K562 (cell line): ENCODE measurements around the gene DCAF7. TPM values are rescaled to one million over a fixed set of nuclear protein-coding genes. Genes with fewer than 3 reads are reported as not detected.

Experiments used
- CHD2 ChIP-seq: IDR thresholded peaks from 2 replicates; pipeline ENCODE4 v1.6.1; 2011; ENCODE audit warnings: low read depth, low read length
- CHD4 ChIP-seq: fragments of 200-600 bp; sonication (generic); IDR thresholded peaks from 3 replicates; pipeline ENCODE4 v1.6.1; 2012; ENCODE audit warnings: low read depth, mild to moderate bottlenecking, mixed read lengths, low read length, inconsistent platforms; ENCODE audit not compliant: insufficient read depth, insufficient replicate concordance, poor library complexity, severe bottlenecking
- CREBBP ChIP-seq: IDR thresholded peaks from one replicate; pipeline ENCODE4 v1.6.1; 2012; ENCODE audit warnings: low read depth, mild to moderate bottlenecking, control low read depth, inconsistent platforms, low read length
- KLF10 ChIP-seq: fragments of 250-450 bp; sonication (Bioruptor Pico); IDR thresholded peaks from 2 replicates; pipeline ENCODE4 v1.6.1; 2021; ENCODE audit warnings: matching md5 sums
- RBM22 ChIP-seq: fragments of 200-400 bp; formaldehyde crosslinking; IDR thresholded peaks from 2 replicates; pipeline ENCODE4 v1.6.1; 2018; ENCODE audit warnings: low read length, low read depth; ENCODE audit not compliant: poor library complexity, severe bottlenecking
- TAF7 ChIP-seq: fragments of 450-650 bp; IDR thresholded peaks from 2 replicates; pipeline ENCODE4 v1.6.1; 2016; ENCODE audit warnings: missing genetic modification characterization, missing compliant biosample characterization
- ZKSCAN1 ChIP-seq: fragments of 150-350 bp; IDR thresholded peaks from 2 replicates; pipeline ENCODE4 v1.6.1; 2016; ENCODE audit warnings: low read depth, low read length
- ZNF253 ChIP-seq: fragments of 250-450 bp; sonication (Bioruptor Pico); conservative IDR thresholded peaks from 2 replicates; pipeline ENCODE4 v1.6.1; 2021; ENCODE audit warnings: mild to moderate bottlenecking
- ZNF507 ChIP-seq: conservative IDR thresholded peaks from 2 replicates; pipeline ENCODE4 v1.6.1; 2017; ENCODE audit warnings: missing genetic modification characterization, missing compliant biosample characterization
- ZNF644 ChIP-seq: fragments of 200-800 bp; sonication (Bioruptor generic); IDR thresholded peaks from 2 replicates; pipeline ENCODE4 v1.6.1; 2016; ENCODE audit warnings: low read depth, missing genetic modification characterization, missing compliant biosample characterization
- ZNF77 ChIP-seq: fragments of 250-450 bp; sonication (Bioruptor Pico); IDR thresholded peaks from 2 replicates; pipeline ENCODE4 v1.5.0; 2020
- polyA plus RNA-seq, 8 experiments: library from polyadenylated mRNA; depleted of rRNA in 4 of 8; stranded (reverse) in 5 of 8; unstranded in 3 of 8; fragments of >200 nt; fragmentation: Nextera tagmentation in 2 of 8; fragmentation: Illumina TruSeq in 1 of 8; extraction: Ambion mirVana in 2 of 8; extraction: Trizol in 1 of 8; gene quantifications; 2 replicates each; pipeline versions ENCODE4 v1.2.1 to v1.2.3, GENCODE V29; 2011 to 2014; ENCODE audit warnings: inconsistent platforms in 1 of 8, missing spikeins in 1 of 8
- total RNA-seq, 7 experiments: library from RNA; depleted of rRNA in 6 of 7; stranded (reverse); fragments of >200 nt in 6 of 7; fragmentation: Illumina TruSeq in 2 of 7; extraction: Trizol in 2 of 7; gene quantifications; 2 replicates each; pipeline versions ENCODE4 v1.2.1 to v1.2.3, GENCODE V29; 2011 to 2021; ENCODE audit warnings: low replicate concordance in 1 of 7
- TF ChIP-seq, protein P1 (sequence below): conservative IDR thresholded peaks from 2 replicates; pipeline ENCODE4 v1.6.1; 2011; ENCODE audit warnings: low read depth, mild to moderate bottlenecking, low read length; ENCODE audit not compliant: control insufficient read depth
- TF ChIP-seq, protein P2 (sequence below): fragments of 250-450 bp; sonication (Bioruptor Pico); IDR thresholded peaks from 2 replicates; pipeline ENCODE4 v1.4.0; 2020; ENCODE audit warnings: borderline replicate concordance
- TF ChIP-seq, protein P3 (sequence below): fragments of 250-450 bp; sonication (Bioruptor Pico); IDR thresholded peaks from 2 replicates; pipeline ENCODE4 v1.5.1; 2021; ENCODE audit warnings: mild to moderate bottlenecking
- TF ChIP-seq, protein P4 (sequence below), 2 experiments: fragments of 450-650 bp; IDR thresholded peaks; 2 replicates each; pipeline ENCODE4 v1.6.1; 2018; ENCODE audit warnings: mild to moderate bottlenecking in 2 of 2, low read depth in 1 of 2; ENCODE audit not compliant: partially characterized antibody in 2 of 2
- TF ChIP-seq, protein P5 (sequence below), 3 experiments: fragments of 200-800 bp in 1 of 3; sonication (Bioruptor generic) in 1 of 3; sonication (generic) in 1 of 3; formaldehyde crosslinking in 1 of 3; IDR thresholded peaks; 2 replicates each; pipeline versions ENCODE4 v1.6.1 to v1.8.0; 2016 to 2022; ENCODE audit warnings: mild to moderate bottlenecking in 2 of 3, missing compliant biosample characterization in 2 of 3, missing genetic modification characterization in 2 of 3, missing genetic modification reagents in 1 of 3

The DCAF7 gene
- total and polyA plus RNA-seq, 9 of the 15 experiments (the other 6 are each of a cell fraction or from before 2014, with no cell fraction given): 30.8 to 123 (median 40.2) TPM

DNA sequence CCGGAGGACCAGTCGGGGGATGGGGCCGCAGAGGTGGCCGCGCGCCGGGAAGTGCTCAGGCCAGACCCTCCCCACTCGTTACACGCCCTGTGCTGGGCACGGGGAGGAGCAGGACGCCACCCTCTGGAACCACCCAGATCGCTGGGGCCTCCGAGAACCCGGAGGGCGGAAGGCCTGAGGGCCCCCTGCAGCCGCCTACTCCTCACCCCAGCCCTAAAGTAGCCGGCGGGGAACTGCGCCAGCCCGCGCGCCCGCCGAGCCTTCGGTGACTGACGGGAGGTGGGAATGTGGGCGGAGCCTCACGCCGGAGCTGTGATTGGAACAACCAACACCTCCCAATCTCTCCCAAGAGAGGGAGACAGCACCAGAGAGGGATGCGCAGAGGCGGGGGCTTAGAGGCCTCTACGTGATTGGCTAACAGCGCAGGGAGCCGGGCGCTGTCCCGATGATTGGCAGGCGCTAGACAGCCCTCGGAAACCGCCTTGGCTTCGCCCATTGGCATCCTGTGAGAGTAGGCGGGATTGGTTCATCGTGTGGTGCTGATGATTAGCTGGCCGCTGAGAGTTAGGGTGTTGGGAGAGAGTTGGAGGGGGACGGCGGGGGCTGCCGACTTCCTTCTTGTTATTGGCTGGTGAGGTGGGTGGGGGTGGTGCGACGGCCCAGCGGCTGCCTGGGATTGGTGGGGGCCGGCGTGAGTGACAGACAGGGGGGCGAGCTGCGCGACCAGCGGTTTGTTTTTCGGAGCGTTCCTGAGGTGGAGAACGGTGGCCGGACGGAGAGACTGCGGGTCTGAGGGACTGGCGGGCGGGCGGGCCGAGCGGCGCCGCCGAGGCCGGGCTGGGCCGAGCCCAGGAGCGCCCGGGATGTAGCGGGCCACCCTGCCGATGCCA is 71.7 kb downstream of the DCAF7 start, which contains the start of gene MAP3K3 (continued):
- TF ChIP-seq, protein P1, sequence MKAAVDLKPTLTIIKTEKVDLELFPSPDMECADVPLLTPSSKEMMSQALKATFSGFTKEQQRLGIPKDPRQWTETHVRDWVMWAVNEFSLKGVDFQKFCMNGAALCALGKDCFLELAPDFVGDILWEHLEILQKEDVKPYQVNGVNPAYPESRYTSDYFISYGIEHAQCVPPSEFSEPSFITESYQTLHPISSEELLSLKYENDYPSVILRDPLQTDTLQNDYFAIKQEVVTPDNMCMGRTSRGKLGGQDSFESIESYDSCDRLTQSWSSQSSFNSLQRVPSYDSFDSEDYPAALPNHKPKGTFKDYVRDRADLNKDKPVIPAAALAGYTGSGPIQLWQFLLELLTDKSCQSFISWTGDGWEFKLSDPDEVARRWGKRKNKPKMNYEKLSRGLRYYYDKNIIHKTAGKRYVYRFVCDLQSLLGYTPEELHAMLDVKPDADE: no peak
- TF ChIP-seq, protein P2, sequence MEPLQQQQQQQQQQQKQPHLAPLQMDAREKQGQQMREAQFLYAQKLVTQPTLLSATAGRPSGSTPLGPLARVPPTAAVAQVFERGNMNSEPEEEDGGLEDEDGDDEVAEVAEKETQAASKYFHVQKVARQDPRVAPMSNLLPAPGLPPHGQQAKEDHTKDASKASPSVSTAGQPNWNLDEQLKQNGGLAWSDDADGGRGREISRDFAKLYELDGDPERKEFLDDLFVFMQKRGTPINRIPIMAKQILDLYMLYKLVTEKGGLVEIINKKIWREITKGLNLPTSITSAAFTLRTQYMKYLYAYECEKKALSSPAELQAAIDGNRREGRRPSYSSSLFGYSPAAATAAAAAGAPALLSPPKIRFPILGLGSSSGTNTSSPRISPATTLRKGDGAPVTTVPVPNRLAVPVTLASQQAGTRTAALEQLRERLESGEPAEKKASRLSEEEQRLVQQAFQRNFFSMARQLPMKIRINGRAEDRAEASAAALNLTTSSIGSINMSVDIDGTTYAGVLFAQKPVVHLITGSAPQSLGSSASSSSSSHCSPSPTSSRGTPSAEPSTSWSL (CRISPR knock-in tag): no peak
- no peak for TF ChIP-seq CREBBP
- TF ChIP-seq TAF7 (tag): peak; percentile 61
- TF ChIP-seq ZNF253 (CRISPR knock-in tag): no peak
- no peak for TF ChIP-seq CHD4
- no peak for TF ChIP-seq ZKSCAN1
- TF ChIP-seq KLF10 (CRISPR knock-in tag): no peak
- no peak for TF ChIP-seq ZNF507 (tag)
- TF ChIP-seq ZNF77 (CRISPR knock-in tag): no peak
- TF ChIP-seq CHD2: peak; percentile 76
- TF ChIP-seq, protein P3, sequence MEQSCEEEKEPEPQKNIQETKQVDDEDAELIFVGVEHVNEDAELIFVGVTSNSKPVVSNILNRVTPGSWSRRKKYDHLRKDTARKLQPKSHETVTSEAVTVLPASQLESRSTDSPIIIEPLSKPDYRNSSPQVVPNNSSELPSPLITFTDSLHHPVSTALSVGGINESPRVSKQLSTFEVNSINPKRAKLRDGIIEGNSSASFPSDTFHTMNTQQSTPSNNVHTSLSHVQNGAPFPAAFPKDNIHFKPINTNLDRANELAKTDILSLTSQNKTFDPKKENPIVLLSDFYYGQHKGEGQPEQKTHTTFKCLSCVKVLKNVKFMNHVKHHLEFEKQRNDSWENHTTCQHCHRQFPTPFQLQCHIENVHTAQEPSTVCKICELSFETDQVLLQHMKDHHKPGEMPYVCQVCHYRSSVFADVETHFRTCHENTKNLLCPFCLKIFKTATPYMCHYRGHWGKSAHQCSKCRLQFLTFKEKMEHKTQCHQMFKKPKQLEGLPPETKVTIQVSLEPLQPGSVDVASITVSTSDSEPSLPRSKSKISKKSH (CRISPR knock-in tag): no peak
- TF ChIP-seq ZNF644 (tag): no peak
- TF ChIP-seq, protein P4, sequence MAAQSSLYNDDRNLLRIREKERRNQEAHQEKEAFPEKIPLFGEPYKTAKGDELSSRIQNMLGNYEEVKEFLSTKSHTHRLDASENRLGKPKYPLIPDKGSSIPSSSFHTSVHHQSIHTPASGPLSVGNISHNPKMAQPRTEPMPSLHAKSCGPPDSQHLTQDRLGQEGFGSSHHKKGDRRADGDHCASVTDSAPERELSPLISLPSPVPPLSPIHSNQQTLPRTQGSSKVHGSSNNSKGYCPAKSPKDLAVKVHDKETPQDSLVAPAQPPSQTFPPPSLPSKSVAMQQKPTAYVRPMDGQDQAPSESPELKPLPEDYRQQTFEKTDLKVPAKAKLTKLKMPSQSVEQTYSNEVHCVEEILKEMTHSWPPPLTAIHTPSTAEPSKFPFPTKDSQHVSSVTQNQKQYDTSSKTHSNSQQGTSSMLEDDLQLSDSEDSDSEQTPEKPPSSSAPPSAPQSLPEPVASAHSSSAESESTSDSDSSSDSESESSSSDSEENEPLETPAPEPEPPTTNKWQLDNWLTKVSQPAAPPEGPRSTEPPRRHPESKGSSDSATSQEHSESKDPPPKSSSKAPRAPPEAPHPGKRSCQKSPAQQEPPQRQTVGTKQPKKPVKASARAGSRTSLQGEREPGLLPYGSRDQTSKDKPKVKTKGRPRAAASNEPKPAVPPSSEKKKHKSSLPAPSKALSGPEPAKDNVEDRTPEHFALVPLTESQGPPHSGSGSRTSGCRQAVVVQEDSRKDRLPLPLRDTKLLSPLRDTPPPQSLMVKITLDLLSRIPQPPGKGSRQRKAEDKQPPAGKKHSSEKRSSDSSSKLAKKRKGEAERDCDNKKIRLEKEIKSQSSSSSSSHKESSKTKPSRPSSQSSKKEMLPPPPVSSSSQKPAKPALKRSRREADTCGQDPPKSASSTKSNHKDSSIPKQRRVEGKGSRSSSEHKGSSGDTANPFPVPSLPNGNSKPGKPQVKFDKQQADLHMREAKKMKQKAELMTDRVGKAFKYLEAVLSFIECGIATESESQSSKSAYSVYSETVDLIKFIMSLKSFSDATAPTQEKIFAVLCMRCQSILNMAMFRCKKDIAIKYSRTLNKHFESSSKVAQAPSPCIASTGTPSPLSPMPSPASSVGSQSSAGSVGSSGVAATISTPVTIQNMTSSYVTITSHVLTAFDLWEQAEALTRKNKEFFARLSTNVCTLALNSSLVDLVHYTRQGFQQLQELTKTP (IDR thresholded peaks at IDR 0.05; ENCODE audit: low read depth in 1 of 2, partially characterized antibody in 2 of 2): no peak
- TF ChIP-seq RBM22: no peak
- TF ChIP-seq, protein P5, sequence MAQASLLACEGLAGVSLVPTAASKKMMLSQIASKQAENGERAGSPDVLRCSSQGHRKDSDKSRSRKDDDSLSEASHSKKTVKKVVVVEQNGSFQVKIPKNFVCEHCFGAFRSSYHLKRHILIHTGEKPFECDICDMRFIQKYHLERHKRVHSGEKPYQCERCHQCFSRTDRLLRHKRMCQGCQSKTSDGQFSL (CRISPR knock-in tag; IDR thresholded peaks at IDR 0.05): 0 out of 2 replicates have a peak, but pooled peaks have one; percentile 46
- TF ChIP-seq, protein P5 (tag; IDR thresholded peaks at IDR 0.05): no peak
